ENCODE data around the gene NCK2.
A peak's percentile ranks its signal among the peaks of the same experiment; 100 is the strongest.

Gene NCK2

DNA sequence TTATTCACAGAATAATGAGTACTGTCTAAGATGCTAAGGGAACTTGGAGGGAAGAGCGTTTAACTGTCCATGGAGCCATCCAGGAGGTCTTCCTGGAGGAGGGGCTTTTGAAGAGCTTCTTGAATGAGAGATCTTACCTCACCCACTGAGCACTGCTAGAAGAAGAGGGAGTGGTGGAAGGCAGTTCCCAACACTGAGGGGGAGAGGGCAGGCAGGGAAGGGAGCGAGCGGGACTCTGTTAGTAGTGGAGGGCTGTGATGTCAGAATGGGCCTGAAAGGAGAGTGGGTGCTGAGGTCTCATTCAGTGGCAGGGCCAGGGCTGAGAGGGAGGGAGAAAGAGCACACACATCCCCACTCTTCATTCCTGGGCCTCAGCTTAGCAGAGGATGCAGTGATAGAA, 65.0 kb downstream of the NCK2 start:
- peaks cover 93% of the 10 kb centered on the region for H3K4me1 Mint-ChIP-seq (ENCODE audit: low read depth)
- peak overlapping the region; percentile 95 for H3K27ac Mint-ChIP-seq
- peaks cover 4% of the 10 kb centered on the region for H3K9me3 Mint-ChIP-seq (ENCODE audit: low read depth)
- peaks cover 22% of the 10 kb centered on the region for H3K36me3 Mint-ChIP-seq
- no peaks in the 10 kb centered on the region for H3K27me3 Mint-ChIP-seq
- peak overlapping the region; percentile 74 for H3K4me3 Mint-ChIP-seq

DNA sequence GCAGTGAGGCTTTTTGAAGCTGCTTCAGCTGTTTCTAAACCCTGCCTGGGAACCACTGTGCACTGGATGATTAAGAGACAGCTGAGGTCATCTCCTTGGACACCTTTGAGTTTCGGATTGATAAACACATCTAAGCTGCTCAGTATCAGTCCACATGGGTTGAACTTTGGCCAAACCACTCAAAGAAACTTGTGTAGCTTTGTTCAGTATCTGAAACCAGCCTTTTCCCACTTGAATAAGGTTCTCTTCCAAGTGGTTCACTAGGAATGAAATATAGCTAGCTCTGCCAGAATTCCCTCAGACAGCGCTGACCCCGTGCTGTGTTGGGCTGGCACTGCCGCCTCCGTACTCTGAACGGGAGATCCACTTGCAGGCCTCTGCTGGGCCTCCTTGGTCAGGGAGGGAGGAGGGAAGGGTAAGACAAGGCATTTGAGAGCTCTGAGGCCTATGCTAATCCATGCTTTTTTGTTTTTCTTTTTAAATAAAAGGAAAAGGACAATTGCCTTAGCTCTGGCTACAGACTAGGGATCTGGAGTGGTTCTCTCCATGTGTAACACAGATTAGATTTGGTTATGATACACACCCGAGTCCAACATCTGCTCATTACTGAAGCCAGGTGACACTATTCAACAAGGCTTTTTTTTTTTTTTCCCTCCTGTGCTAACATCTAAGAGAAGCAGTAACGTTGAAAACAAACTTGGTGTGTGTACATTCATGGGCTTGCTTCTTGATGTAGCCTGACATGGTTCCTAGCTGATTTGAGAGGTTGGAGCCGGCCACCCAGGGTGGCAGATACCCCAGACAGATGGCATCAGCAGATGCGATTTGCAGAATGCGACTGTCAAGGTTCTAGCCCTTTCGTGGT, 67.7 kb downstream of the NCK2 start:
- Mint-ChIP-seq H3K9me3 (ENCODE audit: low read depth) (peaks cover 4% of the 10 kb centered on the region), H3K36me3 (peaks cover 21% of the 10 kb centered on the region), H3K4me1 (ENCODE audit: low read depth) (peaks cover 96% of the 10 kb centered on the region), H3K27ac (peak overlapping the region; percentile 95), H3K4me3 (peak overlapping the region; percentile 36), H3K27me3 (no peaks in the 10 kb centered on the region)

DNA sequence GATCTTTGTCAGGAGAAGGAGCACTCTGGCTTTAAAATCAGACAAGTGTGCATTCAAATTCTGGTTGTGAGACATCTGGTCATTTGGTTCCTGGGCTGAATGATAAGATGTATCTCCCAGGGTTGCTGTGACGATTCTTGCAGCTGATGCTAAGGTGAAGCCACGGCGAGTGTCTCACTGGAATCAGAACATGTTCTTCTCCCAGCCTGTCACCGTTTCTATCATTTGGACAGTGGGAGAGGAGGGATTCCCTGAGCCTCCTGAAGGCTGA, 68.3 kb downstream of the NCK2 start:
- Mint-ChIP-seq H3K27me3 (no peaks in the 10 kb centered on the region), H3K4me3 (peak overlapping the region; percentile 36), H3K27ac (peak overlapping the region; percentile 95), H3K36me3 (peaks cover 23% of the 10 kb centered on the region), H3K9me3 (ENCODE audit: low read depth) (peaks cover 4% of the 10 kb centered on the region), H3K4me1 (ENCODE audit: low read depth) (peaks cover 96% of the 10 kb centered on the region)

DNA sequence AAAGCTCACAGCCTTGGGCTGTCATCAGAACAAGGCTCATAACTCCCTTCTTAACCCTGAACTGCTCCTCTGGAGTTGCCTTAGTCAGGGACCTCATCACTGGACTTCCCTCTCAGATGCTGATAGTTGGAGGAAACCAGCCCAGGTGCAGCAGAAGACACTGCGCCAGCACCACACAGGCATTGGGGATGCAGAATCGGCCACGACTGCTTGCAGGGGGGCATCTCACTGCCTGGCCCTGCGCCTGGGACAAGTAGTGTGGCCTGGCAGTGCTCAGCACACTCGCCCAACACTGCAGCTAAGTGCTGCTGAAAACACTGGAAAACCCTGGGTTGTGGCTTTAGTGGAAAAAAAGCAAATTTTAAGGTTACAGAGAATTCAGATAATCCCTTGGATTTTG, 68.7 kb downstream of the NCK2 start:
- Mint-ChIP-seq H3K4me1 (ENCODE audit: low read depth) (peaks cover 93% of the 10 kb centered on the region), H3K4me3 (no peak overlapping the region), H3K27me3 (no peaks in the 10 kb centered on the region), H3K27ac (peak overlapping the region; percentile 95), H3K9me3 (ENCODE audit: low read depth) (peaks cover 4% of the 10 kb centered on the region), H3K36me3 (peaks cover 23% of the 10 kb centered on the region)

DNA sequence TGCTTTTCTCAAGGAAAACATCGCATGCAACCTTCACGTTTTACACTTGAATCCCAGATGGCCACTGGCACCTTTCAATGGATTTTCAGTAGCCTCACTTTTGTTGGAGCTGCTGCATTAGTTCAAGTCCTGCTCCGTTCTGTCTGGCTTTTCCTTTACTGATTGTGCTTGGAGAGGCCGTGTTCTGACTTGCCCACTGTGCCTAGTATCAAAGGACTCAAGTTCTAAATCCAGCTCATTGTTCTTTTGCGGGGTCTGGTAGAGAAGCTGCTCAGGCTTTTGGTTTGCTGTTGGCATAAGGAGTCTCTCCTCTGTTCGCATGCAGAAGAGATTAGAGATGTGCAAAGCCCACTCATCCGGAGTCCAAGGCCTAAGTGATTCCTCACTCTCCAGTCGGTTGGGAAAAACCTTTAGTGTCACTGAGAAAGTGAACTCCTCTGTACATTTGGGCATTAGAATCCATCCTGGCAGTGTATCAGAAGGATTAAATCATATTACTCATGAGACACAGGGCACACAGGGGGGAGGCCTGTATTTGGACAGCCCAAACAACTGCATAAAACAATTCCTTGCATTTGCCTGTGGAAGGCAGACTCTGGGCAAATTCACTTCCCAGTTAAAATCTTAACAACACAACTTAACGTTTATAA, 69.7 kb downstream of the NCK2 start:
- H3K36me3 Mint-ChIP-seq: peaks cover 24% of the 10 kb centered on the region
- H3K27ac Mint-ChIP-seq: peak overlapping the region; percentile 95
- H3K9me3 Mint-ChIP-seq (ENCODE audit: low read depth): peaks cover 3% of the 10 kb centered on the region
- H3K4me3 Mint-ChIP-seq: no peak overlapping the region
- no peaks in the 10 kb centered on the region for H3K27me3 Mint-ChIP-seq
- H3K4me1 Mint-ChIP-seq (ENCODE audit: low read depth): peaks cover 93% of the 10 kb centered on the region

DNA sequence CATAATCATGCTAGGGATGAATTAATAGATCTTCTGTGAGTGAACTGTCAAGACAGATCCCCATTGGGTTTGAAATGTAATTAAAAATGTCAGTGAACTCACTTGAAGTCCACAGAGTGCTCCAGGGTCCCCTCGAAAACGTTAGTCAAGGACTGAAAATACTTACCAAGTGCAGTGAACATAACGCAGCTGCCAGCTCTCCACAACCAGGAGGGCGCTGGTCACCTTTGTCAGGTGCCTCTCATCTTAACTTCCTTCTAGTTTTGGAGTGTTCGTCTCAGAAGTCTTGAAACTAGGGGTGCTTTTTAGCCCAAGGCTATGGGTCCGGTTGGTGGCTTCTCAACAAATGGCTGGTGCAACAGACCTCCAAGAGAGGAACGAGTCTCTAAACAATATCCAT, 70.7 kb downstream of the NCK2 start:
- Mint-ChIP-seq H3K4me3 (no peak overlapping the region), H3K4me1 (ENCODE audit: low read depth) (peaks cover 93% of the 10 kb centered on the region), H3K27me3 (no peaks in the 10 kb centered on the region), H3K27ac (peak overlapping the region; percentile 95), H3K9me3 (ENCODE audit: low read depth) (no peaks in the 10 kb centered on the region), H3K36me3 (peaks cover 19% of the 10 kb centered on the region)

DNA sequence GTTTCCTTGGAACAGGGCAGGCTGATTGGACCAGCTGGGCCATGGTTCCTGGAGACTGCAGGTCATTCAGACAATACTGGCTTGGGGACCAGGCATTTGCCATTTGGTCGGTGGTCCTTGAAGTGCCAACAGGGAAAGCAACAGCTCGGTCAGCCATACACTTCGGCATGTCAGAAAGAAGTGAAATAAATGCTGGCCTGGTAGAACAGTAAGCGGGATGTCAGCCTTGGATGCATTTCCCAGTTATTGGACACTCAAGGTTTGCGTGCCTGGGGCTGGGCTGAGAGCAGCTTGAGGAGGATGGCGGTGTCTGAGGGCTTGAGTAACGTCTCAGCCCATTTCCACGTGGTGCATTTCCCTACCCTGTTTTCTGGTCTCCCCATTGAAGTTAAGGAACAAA, 75.4 kb downstream of the NCK2 start:
- no peaks in the 10 kb centered on the region for H3K27me3 Mint-ChIP-seq
- H3K9me3 Mint-ChIP-seq (ENCODE audit: low read depth): no peaks in the 10 kb centered on the region
- peaks cover 23% of the 10 kb centered on the region for H3K36me3 Mint-ChIP-seq
- H3K4me1 Mint-ChIP-seq (ENCODE audit: low read depth): peaks cover 91% of the 10 kb centered on the region
- H3K27ac Mint-ChIP-seq: peak overlapping the region; percentile 88
- no peak overlapping the region for H3K4me3 Mint-ChIP-seq

DNA sequence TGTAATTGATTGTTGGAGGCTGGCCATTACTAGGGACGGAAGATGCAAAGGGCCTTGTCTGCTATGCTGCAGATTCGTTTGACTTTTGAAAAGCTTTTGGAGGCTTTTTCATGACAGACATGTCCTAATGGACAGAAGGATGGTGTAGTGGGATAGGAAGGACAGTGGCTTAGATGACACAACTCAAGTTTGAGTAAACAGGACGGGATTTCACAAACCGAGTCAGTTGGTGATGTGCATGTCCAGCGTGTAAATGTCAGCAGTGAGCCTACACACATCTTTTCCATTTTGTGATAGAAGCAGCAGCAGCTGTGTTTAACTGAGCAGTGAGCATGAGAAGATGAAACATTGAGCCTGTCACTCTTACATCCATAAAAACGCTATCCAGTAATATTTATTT, 76.0 kb downstream of the NCK2 start:
- H3K4me3 Mint-ChIP-seq: peak overlapping the region; percentile 24
- peaks cover 90% of the 10 kb centered on the region for H3K4me1 Mint-ChIP-seq (ENCODE audit: low read depth)
- H3K9me3 Mint-ChIP-seq (ENCODE audit: low read depth): no peaks in the 10 kb centered on the region
- H3K27ac Mint-ChIP-seq: peak overlapping the region; percentile 88
- no peaks in the 10 kb centered on the region for H3K27me3 Mint-ChIP-seq
- peaks cover 26% of the 10 kb centered on the region for H3K36me3 Mint-ChIP-seq

DNA sequence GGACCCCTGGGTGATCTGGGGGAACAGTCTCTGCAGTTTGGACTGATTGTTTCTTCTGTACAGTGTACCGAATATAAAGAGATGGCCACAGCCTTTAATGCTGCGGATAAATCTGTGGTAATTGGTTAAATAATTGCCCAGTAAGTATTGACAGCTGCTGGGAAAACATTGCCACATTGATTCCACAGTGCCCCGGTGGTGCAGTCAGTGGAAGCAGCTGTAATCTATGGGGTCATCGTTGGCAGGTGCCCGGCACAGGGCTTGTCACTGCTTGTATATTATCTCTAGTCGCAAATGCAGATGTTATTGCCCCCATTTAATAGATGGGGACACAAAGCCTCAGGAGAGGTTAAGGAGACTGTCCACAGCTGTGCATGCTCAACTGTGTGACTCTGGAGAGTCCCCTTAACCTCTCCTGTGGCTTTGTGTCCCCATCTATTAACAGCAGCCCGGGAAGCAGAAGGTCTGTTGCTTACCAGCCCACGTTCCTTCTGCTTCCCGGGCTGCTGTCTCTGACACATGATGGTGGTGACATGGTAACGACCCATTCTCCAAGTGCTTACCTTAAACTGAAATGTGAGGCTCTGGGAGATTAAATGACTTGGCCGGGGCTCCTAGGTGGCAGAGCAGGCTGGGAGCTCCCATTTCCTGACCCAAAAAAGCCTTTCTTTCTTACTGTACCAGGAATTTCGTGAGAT, 76.9 kb downstream of the NCK2 start:
- peaks cover 30% of the 10 kb centered on the region for H3K36me3 Mint-ChIP-seq
- peaks cover 3% of the 10 kb centered on the region for H3K9me3 Mint-ChIP-seq (ENCODE audit: low read depth)
- peak overlapping the region; percentile 56 for H3K4me3 Mint-ChIP-seq
- peak overlapping the region; percentile 91 for H3K27ac Mint-ChIP-seq
- H3K4me1 Mint-ChIP-seq (ENCODE audit: low read depth): peaks cover 85% of the 10 kb centered on the region
- no peaks in the 10 kb centered on the region for H3K27me3 Mint-ChIP-seq

DNA sequence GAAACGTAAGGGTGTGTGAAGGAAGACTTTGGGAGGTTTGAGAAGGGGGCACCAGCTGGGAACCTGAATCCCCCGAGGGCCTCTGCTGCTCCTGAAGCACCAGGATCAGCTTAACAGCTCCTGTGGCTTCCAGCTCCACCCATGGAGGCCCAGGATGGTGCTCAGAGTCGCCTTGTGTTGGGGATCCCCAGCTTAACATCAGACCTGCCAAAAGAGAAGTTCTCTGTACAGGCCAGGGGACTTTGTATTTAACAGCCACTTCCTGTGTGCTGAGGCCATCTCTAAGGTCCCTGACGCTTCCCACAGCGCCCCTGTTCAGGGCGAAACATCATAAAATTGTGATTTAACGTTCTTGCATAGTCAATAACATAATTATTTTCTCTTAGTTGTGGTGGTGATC, 77.5 kb downstream of the NCK2 start:
- Mint-ChIP-seq H3K27me3 (no peaks in the 10 kb centered on the region), H3K27ac (peak overlapping the region; percentile 91), H3K4me3 (peak overlapping the region; percentile 56), H3K4me1 (ENCODE audit: low read depth) (peaks cover 81% of the 10 kb centered on the region), H3K9me3 (ENCODE audit: low read depth) (peaks cover 4% of the 10 kb centered on the region), H3K36me3 (peaks cover 28% of the 10 kb centered on the region)

DNA sequence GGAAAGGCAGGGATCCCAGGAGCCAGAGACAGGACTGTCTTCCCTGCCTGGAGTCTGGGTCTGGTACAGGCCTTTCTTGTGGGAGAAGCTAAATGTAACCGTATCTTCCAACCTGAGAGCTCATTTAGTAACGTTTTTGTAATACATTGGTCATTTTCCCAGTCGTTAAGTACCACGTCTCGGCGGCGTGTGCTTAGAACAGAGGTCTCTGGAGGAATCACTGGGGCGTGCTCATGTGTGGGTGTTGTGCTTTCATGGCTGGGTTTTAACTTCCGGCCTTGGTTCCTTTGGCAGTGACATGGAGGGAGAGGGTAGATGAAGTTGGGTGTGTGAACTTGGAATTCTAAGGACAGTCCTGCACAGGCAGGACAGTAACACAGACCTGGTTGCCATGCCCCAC, 79.7 kb downstream of the NCK2 start:
- Mint-ChIP-seq H3K4me3 (peak overlapping the region; percentile 41), H3K9me3 (ENCODE audit: low read depth) (peaks cover 10% of the 10 kb centered on the region), H3K36me3 (peaks cover 26% of the 10 kb centered on the region), H3K27ac (peak overlapping the region; percentile 88), H3K4me1 (ENCODE audit: low read depth) (peaks cover 87% of the 10 kb centered on the region), H3K27me3 (no peaks in the 10 kb centered on the region)

DNA sequence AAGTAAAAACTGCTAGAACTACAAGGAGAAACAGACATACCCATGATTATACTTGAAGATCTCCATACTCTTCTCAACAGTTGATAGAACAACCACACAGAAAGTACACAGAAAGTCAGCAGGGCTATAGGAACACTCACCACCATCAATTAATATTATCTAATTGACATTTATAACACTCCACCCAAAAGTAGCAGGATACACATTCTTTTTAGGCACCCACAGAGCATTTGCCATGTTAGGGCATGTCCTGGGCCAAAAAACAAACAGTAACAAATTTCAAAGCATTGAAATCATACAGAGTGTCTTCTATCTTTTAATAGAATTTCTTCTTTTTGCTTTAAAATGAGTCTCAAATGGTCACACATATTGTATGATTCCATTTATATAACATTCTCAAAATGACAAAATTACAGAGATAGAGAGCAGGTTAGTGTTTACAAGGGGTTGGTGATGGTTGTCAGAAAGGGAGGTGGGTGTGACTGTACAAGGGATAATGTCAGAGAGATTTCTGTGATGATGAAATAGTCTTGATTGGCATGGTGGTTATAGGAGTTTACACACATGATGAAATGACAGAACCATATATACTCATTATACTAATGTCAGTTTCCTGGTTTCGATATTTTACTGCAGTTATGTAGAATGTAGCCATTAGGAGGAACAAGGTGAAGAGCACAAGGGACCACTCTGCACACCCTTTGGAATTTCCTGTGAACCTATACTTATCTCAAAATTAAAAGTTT, 82.8 kb downstream of the NCK2 start:
- Mint-ChIP-seq H3K4me1 (ENCODE audit: low read depth) (peaks cover 82% of the 10 kb centered on the region), H3K4me3 (no peak overlapping the region), H3K9me3 (ENCODE audit: low read depth) (peaks cover 19% of the 10 kb centered on the region), H3K27ac (peak overlapping the region; percentile 62), H3K27me3 (no peaks in the 10 kb centered on the region), H3K36me3 (peaks cover 32% of the 10 kb centered on the region)

DNA sequence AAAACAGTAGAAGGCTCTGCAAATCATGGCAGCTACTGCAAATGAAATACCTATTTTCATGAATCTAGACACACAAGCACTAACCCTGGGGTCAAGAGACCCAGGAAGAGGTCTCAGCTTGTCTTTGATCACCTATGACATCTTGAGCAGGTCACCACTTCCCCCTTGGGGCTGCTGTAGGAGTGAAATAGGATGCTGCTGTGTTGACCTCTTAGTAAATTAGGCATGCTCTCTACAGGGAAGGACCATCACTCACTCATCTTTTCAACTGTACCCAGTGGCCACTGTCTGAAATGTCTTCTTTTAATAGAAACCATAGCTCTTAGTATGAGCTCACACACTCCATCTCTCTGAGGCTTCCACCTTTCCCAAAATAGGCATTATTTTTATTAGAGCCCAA, 83.8 kb downstream of the NCK2 start:
- no peaks in the 10 kb centered on the region for H3K27me3 Mint-ChIP-seq
- H3K4me1 Mint-ChIP-seq (ENCODE audit: low read depth): peaks cover 74% of the 10 kb centered on the region
- peaks cover 35% of the 10 kb centered on the region for H3K36me3 Mint-ChIP-seq
- no peak overlapping the region for H3K4me3 Mint-ChIP-seq
- H3K27ac Mint-ChIP-seq: peak overlapping the region; percentile 82
- peaks cover 22% of the 10 kb centered on the region for H3K9me3 Mint-ChIP-seq (ENCODE audit: low read depth)

DNA sequence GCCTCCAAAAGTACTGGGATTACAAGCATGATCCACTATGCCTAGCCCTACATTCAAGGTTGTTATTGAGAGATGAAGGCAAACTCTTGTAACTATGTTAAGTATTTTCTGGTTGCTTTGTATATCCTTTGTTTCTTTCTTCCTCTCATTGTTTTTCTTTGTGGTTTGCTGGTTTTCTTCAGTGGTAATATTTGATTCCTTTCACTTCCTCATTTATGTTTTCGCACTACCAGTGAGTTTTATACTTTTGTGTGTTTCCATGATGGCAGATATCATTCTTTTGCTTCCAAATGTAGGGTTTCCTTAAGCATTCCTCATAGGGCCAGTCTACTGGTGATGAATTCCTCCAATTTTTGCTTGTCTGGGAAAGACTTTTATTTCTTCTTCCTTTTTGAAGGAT, 90.2 kb downstream of the NCK2 start:
- Mint-ChIP-seq H3K27me3 (no peaks in the 10 kb centered on the region), H3K36me3 (peaks cover 38% of the 10 kb centered on the region), H3K9me3 (ENCODE audit: low read depth) (peaks cover 24% of the 10 kb centered on the region), H3K4me3 (peak overlapping the region; percentile 20), H3K27ac (peak overlapping the region; percentile 78), H3K4me1 (ENCODE audit: low read depth) (peaks cover 76% of the 10 kb centered on the region)

DNA sequence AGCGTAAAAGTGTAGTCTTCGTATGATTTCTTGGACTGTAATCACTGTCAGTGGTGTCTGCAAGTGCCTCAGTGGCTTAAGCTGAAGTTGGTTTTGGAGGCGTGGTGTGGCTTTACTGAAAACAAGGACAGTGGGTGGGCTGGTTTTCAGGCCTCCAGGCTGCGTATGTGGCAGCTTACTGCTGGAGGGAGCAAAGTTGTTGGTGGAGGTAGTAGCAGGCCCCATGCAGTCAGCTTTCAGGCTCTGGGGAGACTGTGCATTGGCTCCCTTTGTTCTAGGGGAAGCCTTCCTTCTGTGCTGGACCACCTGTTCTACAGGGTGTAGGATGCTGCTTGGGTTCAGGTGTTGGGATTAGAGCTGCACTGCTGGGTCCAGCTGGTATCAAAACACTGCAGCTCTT, 91.6 kb downstream of the NCK2 start:
- Mint-ChIP-seq H3K4me1 (ENCODE audit: low read depth) (peaks cover 78% of the 10 kb centered on the region), H3K9me3 (ENCODE audit: low read depth) (peaks cover 24% of the 10 kb centered on the region), H3K27ac (peak overlapping the region; percentile 86), H3K36me3 (peaks cover 38% of the 10 kb centered on the region), H3K27me3 (no peaks in the 10 kb centered on the region), H3K4me3 (peak overlapping the region; percentile 38)
